K562 (cell line): ENCODE measurements around the gene TAS2R43. TPM values are rescaled to one million over a fixed set of nuclear protein-coding genes. Genes with fewer than 3 reads are reported as not detected.

Experiments
- ATAC-seq: fragments of 200-7000 bp; cut with Tn5 transposase; 3 replicates; pipeline ENCODE4 v1.9.1; 2020; ENCODE audit warnings: moderate library complexity
- BruUV-seq: library from RNA; stranded (reverse); fragments of 400-500 nt; replicated peaks from 2 replicates; lab custom pipeline; 2021; lab: Mats Ljungman, UMichigan
- CTCF ChIA-PET: fragments of 300-600 bp; formaldehyde crosslinking; extraction: SDS; loops from one replicate; lab custom pipeline; 2021; ENCODE audit warnings: low intra/inter-chr PET ratio; lab: Yijun Ruan, JAX
- POLR2A ChIA-PET: fragments of 300-600, 350-650 bp; sonication (Branson Sonifier 250); formaldehyde crosslinking; extraction: SDS; loops from one replicate; lab custom pipeline; 2021; ENCODE audit warnings: antibody characterized with exemption, inconsistent platforms; lab: Yijun Ruan, JAX
- DNase-seq, 4 experiments: peaks; one replicate each; pipeline versions ENCODE4 v3.0.0 to v3.0.0-alpha.2; 2011 to 2018; ENCODE audit warnings: low spot score in 3 of 4, mixed read lengths in 3 of 4; ENCODE audit errors: extremely low read depth in 1 of 4
- FAIRE-seq: peaks from 2 replicates; lab custom pipeline; 2011; peaks lifted over from hg19 to GRCh38; lab: Jason Lieb, UNC
- H2AFZ ChIP-seq: 2 replicates; pipeline ENCODE4 v1.6.0; 2011; ENCODE audit warnings: low read depth, low read length, control low read depth, inconsistent platforms
- H3K27ac ChIP-seq: fragments of 200-600 bp; 3 replicates; pipeline ENCODE4 v1.8.0; 2011; ENCODE audit warnings: low read depth, mild to moderate bottlenecking, control low read depth, inconsistent platforms, low read length, moderate library complexity, mixed read lengths; ENCODE audit errors: extremely low read depth
- H3K27me3 ChIP-seq, 2 experiments: fragments of 300-600 bp in 1 of 2; 2 replicates in 1 of 2; 3 replicates in 1 of 2; pipeline versions ENCODE4 v1.6.0 to v1.8.0; 2011; ENCODE audit warnings: inconsistent platforms in 2 of 2, low read length in 2 of 2, mild to moderate bottlenecking in 1 of 2, mixed read lengths in 1 of 2, moderate library complexity in 1 of 2; ENCODE audit not compliant: control insufficient read depth in 2 of 2, insufficient read depth in 2 of 2
- H3K36me3 ChIP-seq: fragments of 300-600 bp; 3 replicates; pipeline ENCODE4 v1.8.0; 2011; ENCODE audit warnings: mild to moderate bottlenecking, low read length, inconsistent platforms; ENCODE audit not compliant: control insufficient read depth, insufficient read depth
- H3K4me1 ChIP-seq, 2 experiments: fragments of 200-600 bp in 1 of 2; replicated peaks in 1 of 2; 2 replicates in 1 of 2; 3 replicates in 1 of 2; pipeline versions ENCODE4 v1.5.1 to v1.8.0; 2011; ENCODE audit warnings: inconsistent platforms in 2 of 2, low read length in 2 of 2, mild to moderate bottlenecking in 1 of 2, mixed read lengths in 1 of 2, moderate library complexity in 1 of 2; ENCODE audit not compliant: control insufficient read depth in 2 of 2, insufficient read depth in 2 of 2
- H3K4me2 ChIP-seq: 2 replicates; pipeline ENCODE4 v1.6.1; 2011; ENCODE audit warnings: low read length, control low read depth, inconsistent platforms, mixed read lengths; ENCODE audit not compliant: insufficient read depth
- H3K4me3 ChIP-seq: fragments of 200-600 bp; sonication (generic), shearing (Covaris generic); 2 replicates; pipeline ENCODE4 v1.5.1; 2016; ENCODE audit warnings: control low read depth, inconsistent platforms
- H3K79me2 ChIP-seq: fragments of 200-600 bp; 3 replicates; pipeline ENCODE4 v1.8.0; 2011; ENCODE audit warnings: low read length, inconsistent platforms; ENCODE audit not compliant: control insufficient read depth, insufficient read depth
- H3K9ac ChIP-seq, 2 experiments: 2 replicates each; pipeline versions ENCODE4 v1.6.0 to v1.6.1; 2011; ENCODE audit warnings: low read depth in 2 of 2, low read length in 2 of 2, control low read depth in 1 of 2, inconsistent platforms in 1 of 2, mild to moderate bottlenecking in 1 of 2, mixed read lengths in 1 of 2; ENCODE audit not compliant: insufficient read depth in 1 of 2
- H3K9me1 ChIP-seq: one replicate; pipeline ENCODE4 v1.6.0; 2011; ENCODE audit warnings: inconsistent platforms, mild to moderate bottlenecking, low read length, moderate library complexity; ENCODE audit not compliant: control insufficient read depth, insufficient read depth
- H3K9me3 ChIP-seq: replicated peaks from 2 replicates; pipeline ENCODE4 v1.5.1; 2011; ENCODE audit warnings: low read depth, low read length, inconsistent platforms; ENCODE audit not compliant: control insufficient read depth, insufficient read depth
- H4K20me1 ChIP-seq: replicated peaks from 2 replicates; pipeline ENCODE4 v1.6.1; 2011; ENCODE audit warnings: low read length, inconsistent platforms, mixed read lengths; ENCODE audit not compliant: control insufficient read depth, insufficient read depth
- BDP1 ChIP-seq: IDR thresholded peaks from 3 replicates; pipeline ENCODE4 v1.6.1; 2011; ENCODE audit not compliant: insufficient read length, insufficient read depth
- CBX3 ChIP-seq, 2 experiments: IDR thresholded peaks; 1 replicate in 1 of 2; 2 replicates in 1 of 2; pipeline ENCODE4 v1.6.1; 2012; ENCODE audit warnings: inconsistent platforms in 2 of 2, low read length in 2 of 2, borderline replicate concordance in 1 of 2, control low read depth in 1 of 2
- EP400 ChIP-seq: fragments of 450-650 bp; IDR thresholded peaks from 2 replicates; pipeline ENCODE4 v1.6.1; 2017; ENCODE audit warnings: antibody characterized with exemption, mild to moderate bottlenecking, moderate library complexity
- GTF2F1 ChIP-seq: IDR thresholded peaks from 2 replicates; pipeline ENCODE4 v1.6.1; 2011; ENCODE audit warnings: low read depth, low read length, improper control_type of control experiment
- MEF2A ChIP-seq: IDR thresholded peaks from 2 replicates; pipeline ENCODE4 v1.6.1; 2011; ENCODE audit warnings: low read depth, mild to moderate bottlenecking, low read length, moderate library complexity; ENCODE audit not compliant: control insufficient read depth
- MXI1 ChIP-seq: IDR thresholded peaks from 2 replicates; pipeline ENCODE4 v1.6.1; 2011; ENCODE audit warnings: low read depth, mild to moderate bottlenecking, improper control_type of control experiment, low read length
- PCBP2 ChIP-seq: fragments of 200-400 bp; formaldehyde crosslinking; IDR thresholded peaks from 2 replicates; pipeline ENCODE4 v1.6.1; 2018; ENCODE audit warnings: low read length, low read depth, mild to moderate bottlenecking, moderate library complexity; ENCODE audit not compliant: poor library complexity, severe bottlenecking
- PHTF2 ChIP-seq: fragments of 250-450 bp; sonication (Bioruptor Pico); IDR thresholded peaks from 2 replicates; pipeline ENCODE4 v1.5.0; 2021; ENCODE audit warnings: mild to moderate bottlenecking
- PRDM10 ChIP-seq: fragments of 450-650 bp; IDR thresholded peaks from 2 replicates; pipeline ENCODE4 v1.6.1; 2018; ENCODE audit not compliant: partially characterized antibody
- PREB ChIP-seq: sonication (generic); formaldehyde crosslinking; IDR thresholded peaks from 2 replicates; pipeline ENCODE4 v1.8.1; 2023; ENCODE audit warnings: mild to moderate bottlenecking, missing genetic modification reagents
- RAD51 ChIP-seq: fragments of 450-650 bp; IDR thresholded peaks from 2 replicates; pipeline ENCODE4 v1.7.1; 2016; ENCODE audit warnings: low read depth, mild to moderate bottlenecking, borderline replicate concordance
- SUPT5H ChIP-seq: fragments of 450-650 bp; IDR thresholded peaks from 2 replicates; pipeline ENCODE4 v1.6.1; 2016
- XRCC4 ChIP-seq: IDR thresholded peaks from one replicate; pipeline ENCODE4 v1.6.1; 2011; ENCODE audit not compliant: insufficient read depth, insufficient read length; ENCODE audit errors: extremely low read depth
- ZNF232 ChIP-seq: sonication (generic); formaldehyde crosslinking; IDR thresholded peaks from 2 replicates; pipeline ENCODE4 v1.8.0; 2022; ENCODE audit warnings: mild to moderate bottlenecking, missing genetic modification reagents
- ZNF316 ChIP-seq: fragments of 450-650 bp; IDR thresholded peaks from 2 replicates; pipeline ENCODE4 v1.6.1; 2016
- WGBS: fragments of 100-300 bp; shearing (Covaris generic); methylation state at CpG from one replicate; pipeline ENCODE4 v1.1.6; 2016; ENCODE audit warnings: low coverage, mixed read lengths; ENCODE audit not compliant: insufficient coverage; ENCODE audit errors: missing lambda C conversion rate; 5-methylcytosine and 5-hydroxymethylcytosine counted together
- in situ Hi-C: fragments of 300-500 bp; cut with MboI; formaldehyde crosslinking; loops from 4 replicates; pipeline ENCODE4 v1.15.0; 2018; ENCODE audit warnings: inconsistent platforms, mixed read lengths
- intact Hi-C: fragments of 100-400 bp; cut with micrococcal nuclease; formaldehyde crosslinking; loops from 2 replicates; pipeline ENCODE4 v1.14.2; 2022
- polyA plus RNA-seq, 8 experiments: library from polyadenylated mRNA; depleted of rRNA in 4 of 8; stranded (reverse) in 5 of 8; unstranded in 3 of 8; fragments of >200 nt; fragmentation: Nextera tagmentation in 2 of 8; fragmentation: Illumina TruSeq in 1 of 8; extraction: Ambion mirVana in 2 of 8; extraction: Trizol in 1 of 8; gene quantifications; 2 replicates each; pipeline versions ENCODE4 v1.2.1 to v1.2.3, GENCODE V29; 2011 to 2014; ENCODE audit warnings: inconsistent platforms in 1 of 8, missing spikeins in 1 of 8
- total RNA-seq, 7 experiments: library from RNA; depleted of rRNA in 6 of 7; stranded (reverse); fragments of >200 nt in 6 of 7; fragmentation: Illumina TruSeq in 2 of 7; extraction: Trizol in 2 of 7; gene quantifications; 2 replicates each; pipeline versions ENCODE4 v1.2.1 to v1.2.3, GENCODE V29; 2011 to 2021; ENCODE audit warnings: low replicate concordance in 1 of 7
- TF ChIP-seq, protein P1 (sequence below): fragments of 450-650 bp; formaldehyde crosslinking; IDR thresholded peaks from 2 replicates; pipeline ENCODE4 v1.4.0; 2022; ENCODE audit warnings: missing genetic modification characterization

The TAS2R43 gene
- total and polyA plus RNA-seq, 9 of the 15 experiments (the other 6 are each of a cell fraction or from before 2014, with no cell fraction given) = not detected

DNA sequence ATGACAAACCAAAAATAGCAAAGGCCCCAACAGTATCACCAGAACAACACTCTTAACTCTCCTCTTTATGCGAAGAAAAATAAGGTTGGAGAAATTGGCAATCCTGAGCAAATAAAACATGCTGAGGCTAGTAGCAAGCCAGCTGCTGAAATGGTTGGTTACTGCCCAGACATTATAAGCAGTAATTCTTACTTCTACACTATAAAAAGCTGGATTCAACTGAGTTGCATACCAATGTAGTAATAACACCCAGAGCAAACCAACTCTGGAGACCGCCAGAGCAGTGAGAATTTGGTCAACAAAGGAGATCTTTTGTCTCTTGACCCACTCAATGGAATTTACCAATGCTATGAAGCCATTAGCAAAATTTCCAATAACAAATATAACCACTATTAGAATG is 41.7 kb upstream of the TAS2R43 start (continued):
- TF ChIP-seq MEF2A (no peak), PHTF2 (CRISPR knock-in tag) (no peak)

DNA sequence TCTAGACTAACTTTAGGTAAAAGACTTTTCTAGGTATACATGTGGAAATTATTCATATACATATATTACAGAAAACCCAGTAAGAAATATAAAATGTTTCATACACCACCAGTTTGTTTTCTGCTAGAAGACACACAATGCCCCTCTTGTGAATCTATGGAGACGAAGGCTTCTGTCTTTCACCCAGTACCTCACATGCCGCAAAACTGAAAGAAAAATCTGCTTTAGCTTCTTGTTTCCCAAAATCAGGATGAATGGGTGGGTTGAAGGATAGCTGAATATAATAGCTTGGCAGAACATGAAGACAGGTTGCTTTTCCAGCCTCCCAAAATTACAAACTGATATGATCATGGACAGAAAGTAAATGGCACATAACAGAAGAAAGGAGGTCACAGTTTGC is 41.0 kb upstream of the TAS2R43 start:
- H3K79me2 ChIP-seq = peaks cover 43% of the 10 kb centered on the region
- no peak for ATAC-seq
- TF ChIP-seq GTF2F1 (no peak), PREB (CRISPR knock-in tag) (no peak), XRCC4 (no peak), SUPT5H (no peak), PCBP2 (no peak), RAD51 (no peak), MXI1 (no peak), CBX3 (IDR thresholded peaks at IDR 0.05; ENCODE audit: borderline replicate concordance in 1 of 2, low read length in 2 of 2) (no peak), EP400 (no peak), ZNF316 (no peak), PRDM10 (no peak), ZNF232 (CRISPR knock-in tag) (no peak), BDP1 (no peak)
- TF ChIP-seq, protein P1, sequence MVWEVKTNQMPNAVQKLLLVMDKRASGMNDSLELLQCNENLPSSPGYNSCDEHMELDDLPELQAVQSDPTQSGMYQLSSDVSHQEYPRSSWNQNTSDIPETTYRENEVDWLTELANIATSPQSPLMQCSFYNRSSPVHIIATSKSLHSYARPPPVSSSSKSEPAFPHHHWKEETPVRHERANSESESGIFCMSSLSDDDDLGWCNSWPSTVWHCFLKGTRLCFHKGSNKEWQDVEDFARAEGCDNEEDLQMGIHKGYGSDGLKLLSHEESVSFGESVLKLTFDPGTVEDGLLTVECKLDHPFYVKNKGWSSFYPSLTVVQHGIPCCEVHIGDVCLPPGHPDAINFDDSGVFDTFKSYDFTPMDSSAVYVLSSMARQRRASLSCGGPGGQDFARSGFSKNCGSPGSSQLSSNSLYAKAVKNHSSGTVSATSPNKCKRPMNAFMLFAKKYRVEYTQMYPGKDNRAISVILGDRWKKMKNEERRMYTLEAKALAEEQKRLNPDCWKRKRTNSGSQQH = no peak

More for the DNA sequence above, 41.0 kb upstream of the TAS2R43 start:
- H3K4me2 ChIP-seq = no peak overlapping the region
- no peak for FAIRE-seq
- POLR2A ChIA-PET = no interaction called here
- no peaks in the 10 kb centered on the region for H3K27me3 ChIP-seq
- H3K36me3 ChIP-seq = no peaks in the 10 kb centered on the region
- no peaks in the 10 kb centered on the region for H3K4me1 ChIP-seq
- in situ Hi-C loops = no loop called here
- intact Hi-C loops = no loop called here
- DNase-seq = no peak
- WGBS = 96% methylated on average over 2 of the region's 2 CpGs
- no peak overlapping the region for H3K27ac ChIP-seq
- no TSS peak for BruUV-seq
- no peaks in the 10 kb centered on the region for H3K9me1 ChIP-seq
- H2AFZ ChIP-seq = no peak overlapping the region
- no peaks in the 10 kb centered on the region for H4K20me1 ChIP-seq
- CTCF ChIA-PET = no interaction called here
- H3K9ac ChIP-seq = no peak overlapping the region
- H3K9me3 ChIP-seq = no peaks in the 10 kb centered on the region
- no peak overlapping the region for H3K4me3 ChIP-seq
